Fibroblast of villous mesenchyme (primary cell): ENCODE measurements around the gene MAP1LC3B2. TPM values are rescaled to one million over a fixed set of nuclear protein-coding genes. Genes with fewer than 3 reads are reported as not detected.

Experiments used
- DNase-seq: peaks from one replicate; pipeline ENCODE4 v3.0.0-alpha.2; 2010; ENCODE audit warnings: low read depth
- H3K4me3 ChIP-seq: 2 replicates; pipeline ENCODE4 v1.5.1; 2011; ENCODE audit warnings: low read depth, mild to moderate bottlenecking, low read length
- CTCF ChIP-seq: IDR thresholded peaks from 2 replicates; pipeline ENCODE4 v1.5.1; 2012; ENCODE audit warnings: low read depth, mild to moderate bottlenecking, low read length; ENCODE audit not compliant: insufficient read depth
- total RNA-seq: library from RNA; depleted of rRNA; stranded (reverse); fragments of >200 nt; gene quantifications from 2 replicates; pipeline ENCODE4 v1.2.3, GENCODE V29; 2012

Gene MAP1LC3B2
- total RNA-seq, 1 donor: 0.43 TPM

DNA sequence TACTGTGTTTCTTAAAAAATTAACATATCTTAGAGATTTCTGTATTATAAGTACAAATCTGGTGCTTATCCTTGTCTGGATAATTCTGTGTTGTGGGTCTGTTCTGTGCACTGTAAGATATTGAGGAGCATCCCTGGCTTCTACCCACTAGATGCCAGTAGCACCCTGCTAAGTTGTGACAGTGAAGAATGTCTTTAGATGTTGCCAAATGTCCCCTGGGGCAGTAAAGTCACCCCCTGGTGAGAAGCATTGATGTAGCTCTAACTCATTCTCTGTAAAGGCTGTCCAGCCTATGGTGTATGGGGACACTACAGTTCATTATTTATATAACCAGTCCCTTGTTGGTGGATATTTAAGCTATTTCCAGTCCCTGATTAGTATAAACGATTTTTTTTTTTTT, 31.4 kb downstream of the MAP1LC3B2 start:
- no peak for TF ChIP-seq CTCF
- H3K4me3 ChIP-seq: no peak overlapping the region
- no peak for DNase-seq

DNA sequence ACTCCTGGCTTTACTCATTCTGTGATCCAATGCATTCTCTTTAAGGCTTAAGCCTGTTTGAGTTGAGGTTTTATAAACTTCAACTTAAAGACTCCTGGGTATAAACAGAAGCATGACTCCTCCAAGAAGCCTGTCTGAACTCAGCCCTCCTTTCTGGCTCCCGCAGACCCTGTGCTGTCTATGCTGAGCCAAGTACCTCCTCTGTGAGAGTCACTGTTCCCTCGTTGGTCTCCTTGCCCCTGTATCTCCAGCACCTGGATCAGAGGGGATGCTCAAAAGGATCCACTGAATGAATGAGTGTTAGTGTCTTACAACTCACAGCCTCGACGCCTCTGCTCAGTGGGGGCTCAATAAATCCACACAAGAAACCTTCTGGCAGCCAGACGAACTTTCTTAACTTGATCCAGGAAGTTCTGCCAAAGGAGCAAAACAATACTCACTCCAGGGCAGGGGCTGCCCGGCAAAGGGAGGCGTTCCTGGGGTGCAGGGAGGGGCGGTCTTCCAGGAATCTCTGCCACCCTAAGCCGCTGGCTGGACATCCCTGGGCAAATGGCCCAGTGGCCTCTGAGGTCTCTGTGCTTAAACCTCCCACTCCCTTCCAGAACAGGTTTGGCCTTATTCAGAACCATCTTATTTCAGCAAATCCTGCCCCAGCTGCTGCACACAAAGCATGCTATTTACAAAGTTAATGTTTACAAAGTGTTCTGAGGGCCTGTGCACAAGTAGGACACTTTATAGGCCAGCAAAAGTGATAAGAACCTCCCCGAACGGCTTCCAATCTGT, 32.9 kb downstream of the MAP1LC3B2 start:
- TF ChIP-seq CTCF: no peak
- peak; percentile 69 for DNase-seq
- no peak overlapping the region for H3K4me3 ChIP-seq

DNA sequence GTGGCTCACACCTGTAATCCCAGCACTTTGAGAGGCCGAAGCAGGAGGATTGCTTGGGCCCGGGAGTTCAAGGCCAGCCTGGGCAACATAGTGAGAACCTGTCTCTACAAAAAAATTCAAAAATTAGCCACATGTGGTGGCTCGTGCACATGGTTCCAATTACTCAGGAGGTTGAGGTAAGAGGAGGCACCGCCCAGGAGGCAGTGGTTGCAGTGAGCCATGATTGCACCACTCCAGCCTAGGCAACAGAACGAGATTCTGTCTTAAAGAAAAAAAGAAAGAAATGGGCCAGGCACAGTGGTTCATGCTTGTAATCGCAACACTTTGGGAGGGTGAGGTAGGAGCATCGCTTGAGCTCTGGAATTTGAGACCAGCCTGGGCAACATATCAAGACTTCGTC, 33.5 kb downstream of the MAP1LC3B2 start:
- DNase-seq: no peak
- no peak for TF ChIP-seq CTCF

GRCh38 chr12:116594325-116595038, 35.3 kb downstream of the MAP1LC3B2 start:
- DNase-seq: no peak
- no peak for TF ChIP-seq CTCF
- no peak overlapping the region for H3K4me3 ChIP-seq

More for the DNA sequence above, 33.5 kb downstream of the MAP1LC3B2 start:
- H3K4me3 ChIP-seq: no peak overlapping the region

- H3K4me3 ChIP-seq: no peak overlapping the region
- no peak for DNase-seq
These were observed 36.0 kb downstream of the MAP1LC3B2 start for GRCh38 chr12:116595186-116595585.

GRCh38 chr12:116595672-116596071, 36.5 kb downstream of the MAP1LC3B2 start:
- no peak for DNase-seq
- no peak overlapping the region for H3K4me3 ChIP-seq
- no peak for TF ChIP-seq CTCF

More at GRCh38 chr12:116595186-116595585, 36.0 kb downstream of the MAP1LC3B2 start:
- TF ChIP-seq CTCF: no peak
